GM19468 (cell line): Measurements from ENCODE around the gene TMEM178A.
"Not testable (repeated sequence)": the region's sequence is repeated elsewhere in the genome, so short reads cannot be mapped to it uniquely, and the experiment has no call there.

Source experiments
- ATAC-seq: cut with Tn5 transposase; IDR thresholded peaks from one replicate; pipeline ENCODE4 v1.9.1; 2021; ENCODE audit warnings: mild to moderate bottlenecking, moderate library complexity, moderate number of reproducible peaks; ENCODE audit not compliant: unreplicated experiment; ENCODE audit errors: extremely low read depth

The TMEM178A gene

DNA sequence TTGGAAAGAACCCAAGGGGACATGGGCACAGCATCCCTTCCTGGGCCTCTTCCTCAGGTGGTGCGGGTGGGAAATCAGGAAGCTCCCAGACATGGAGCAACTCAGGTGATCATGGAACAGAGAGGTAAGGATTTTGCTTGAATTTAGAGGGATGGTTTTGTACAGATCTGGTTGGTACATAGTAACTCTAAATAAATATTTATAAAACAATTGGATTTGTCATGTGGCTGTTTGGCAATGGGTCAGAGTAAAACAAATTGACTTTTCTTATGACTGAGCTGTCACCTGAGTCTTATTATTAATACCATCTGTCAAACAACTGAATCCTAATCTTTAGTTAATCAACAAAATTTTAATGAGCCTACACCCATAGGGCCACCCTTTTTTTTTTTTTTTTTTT, 19.4 kb upstream of the TMEM178A start:
- no peak for ATAC-seq

DNA sequence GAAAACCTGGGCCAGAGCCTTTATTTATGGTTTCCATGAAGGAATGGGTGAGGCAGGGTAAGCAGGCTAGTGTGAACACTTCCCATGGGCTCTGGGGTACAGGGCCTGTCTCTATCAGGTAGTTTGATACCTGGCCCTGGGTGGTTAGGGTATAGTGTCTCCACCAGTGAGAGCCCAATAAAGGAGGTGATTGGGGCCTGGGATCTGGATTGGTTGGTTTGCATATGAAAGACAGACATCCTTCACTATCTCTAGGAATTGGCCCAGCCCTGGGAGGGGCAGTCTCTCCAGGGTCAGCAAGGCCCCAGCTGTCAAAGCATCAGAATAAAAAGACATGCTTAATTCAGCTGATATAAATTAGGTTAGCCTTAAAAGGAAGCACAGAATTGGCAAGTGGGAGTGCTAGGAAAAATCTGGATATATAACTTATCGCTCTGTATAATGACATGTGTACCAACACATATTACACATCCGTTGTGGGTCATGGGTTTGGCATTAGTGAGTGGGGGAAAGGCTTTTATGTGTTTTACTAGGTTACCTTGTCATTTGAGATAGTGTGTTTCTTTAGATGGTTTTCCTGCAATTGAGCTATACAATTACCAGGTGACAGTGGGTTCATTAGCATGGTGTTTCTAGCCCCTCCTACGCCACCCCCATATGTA, 18.5 kb upstream of the TMEM178A start:
- ATAC-seq: no peak

- ATAC-seq: no peak
These were observed 17.1 kb upstream of the TMEM178A start for GRCh38 chr2:39648580-39648979.

- ATAC-seq: no peak
These were observed 16.2 kb upstream of the TMEM178A start for GRCh38 chr2:39649511-39649910.

GRCh38 chr2:39650468-39650867, 15.2 kb upstream of the TMEM178A start:
- ATAC-seq: no peak

- ATAC-seq: not testable (repeated sequence)
These were observed 9.5 kb upstream of the TMEM178A start for GRCh38 chr2:39656215-39656614.

GRCh38 chr2:39657287-39657937, 8.3 kb upstream of the TMEM178A start:
- ATAC-seq: no peak

DNA sequence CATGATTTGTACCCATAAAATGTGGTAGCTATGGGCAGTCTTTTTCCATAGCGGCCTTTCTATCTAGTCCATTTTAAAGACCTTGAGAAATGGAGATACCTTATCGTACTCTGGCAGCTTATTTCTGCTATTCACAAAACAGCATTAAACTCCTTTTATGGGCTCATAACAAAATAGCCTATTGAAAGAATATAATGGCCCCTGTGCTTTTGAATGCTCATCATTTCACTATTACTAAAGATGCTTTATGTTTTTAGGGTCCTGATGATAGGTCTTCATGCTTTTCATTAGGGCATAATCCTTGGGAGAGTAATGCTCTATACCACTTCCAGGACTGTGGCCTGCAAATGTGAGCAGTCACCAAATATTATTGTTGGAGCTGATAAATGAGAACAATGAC, 7.3 kb upstream of the TMEM178A start:
- ATAC-seq: no peak

DNA sequence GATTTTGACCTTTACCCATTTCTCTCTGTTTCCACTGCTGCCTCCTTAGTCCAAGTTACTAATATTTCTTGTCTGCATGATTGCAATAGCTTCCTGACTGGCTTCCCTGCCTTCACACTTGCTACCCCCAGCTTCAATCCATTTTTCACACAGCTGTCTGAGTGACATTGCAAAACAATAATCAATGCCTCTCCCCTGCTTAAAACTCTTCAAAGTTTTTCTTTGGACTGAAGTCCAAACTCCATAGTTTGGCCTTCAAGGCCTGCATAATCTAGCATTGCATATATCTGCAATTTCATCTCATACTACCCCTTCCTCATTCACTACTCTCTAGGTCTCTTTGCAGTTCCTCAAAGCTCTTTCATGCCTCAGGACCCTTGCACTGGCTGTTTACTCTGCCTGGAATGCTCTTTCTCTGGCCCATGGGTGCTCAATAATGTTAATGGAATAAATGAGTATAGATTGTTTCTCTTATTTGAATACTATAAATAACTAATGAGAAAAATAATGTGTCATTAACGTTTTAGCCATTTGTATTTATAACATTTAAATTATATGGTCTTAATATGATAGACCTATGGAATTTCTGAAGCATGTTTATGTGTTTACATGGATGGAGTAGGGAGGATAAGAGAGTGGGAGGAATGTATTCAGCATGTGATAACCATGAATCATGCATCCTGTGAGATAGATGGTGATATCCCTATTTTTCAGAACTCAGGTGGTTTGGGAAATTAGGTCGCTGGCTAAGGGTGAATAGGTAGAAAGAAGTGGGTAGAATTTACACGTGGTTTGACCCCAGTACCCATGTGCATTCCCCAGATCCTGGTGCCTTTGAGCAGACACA, 5.7 kb upstream of the TMEM178A start:
- ATAC-seq: no peak

- ATAC-seq: no peak
These were observed 5.0 kb upstream of the TMEM178A start for GRCh38 chr2:39660612-39661236.

GRCh38 chr2:39661826-39662225, 3.9 kb upstream of the TMEM178A start:
- no peak for ATAC-seq

DNA sequence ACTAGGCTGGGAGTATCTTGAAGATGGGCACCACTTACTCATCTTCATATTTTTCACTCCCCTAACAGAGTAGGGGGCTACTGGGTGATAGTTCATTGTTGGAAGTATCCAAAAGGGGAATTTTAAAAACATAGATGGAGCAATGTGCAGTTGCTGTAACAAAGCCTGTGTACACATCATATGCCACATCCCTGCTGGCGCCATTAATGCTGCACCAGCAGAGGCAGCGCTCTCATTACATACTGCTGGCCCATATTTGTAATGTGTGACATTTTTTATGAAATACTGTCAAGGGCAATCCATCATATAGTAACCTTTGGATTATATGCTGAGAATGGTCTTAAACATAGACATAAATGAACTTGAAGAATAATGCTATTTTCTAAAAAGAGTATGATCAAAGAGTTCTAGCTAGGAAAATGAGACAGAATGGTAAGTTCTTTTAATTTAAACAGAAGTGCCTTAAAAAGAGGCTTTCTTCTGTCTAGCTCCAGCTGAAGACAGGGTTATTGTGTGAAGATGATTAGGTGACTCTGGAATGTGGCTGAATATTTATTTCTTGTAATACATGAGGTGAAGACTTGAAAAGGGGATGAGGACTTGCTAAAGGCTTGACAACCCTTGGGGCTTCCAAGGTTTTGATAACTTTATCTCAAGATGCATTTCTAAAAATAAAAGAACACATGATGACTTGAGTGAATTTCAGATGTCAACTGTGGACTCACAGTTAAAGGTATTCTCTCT, 2.4 kb upstream of the TMEM178A start:
- no peak for ATAC-seq

DNA sequence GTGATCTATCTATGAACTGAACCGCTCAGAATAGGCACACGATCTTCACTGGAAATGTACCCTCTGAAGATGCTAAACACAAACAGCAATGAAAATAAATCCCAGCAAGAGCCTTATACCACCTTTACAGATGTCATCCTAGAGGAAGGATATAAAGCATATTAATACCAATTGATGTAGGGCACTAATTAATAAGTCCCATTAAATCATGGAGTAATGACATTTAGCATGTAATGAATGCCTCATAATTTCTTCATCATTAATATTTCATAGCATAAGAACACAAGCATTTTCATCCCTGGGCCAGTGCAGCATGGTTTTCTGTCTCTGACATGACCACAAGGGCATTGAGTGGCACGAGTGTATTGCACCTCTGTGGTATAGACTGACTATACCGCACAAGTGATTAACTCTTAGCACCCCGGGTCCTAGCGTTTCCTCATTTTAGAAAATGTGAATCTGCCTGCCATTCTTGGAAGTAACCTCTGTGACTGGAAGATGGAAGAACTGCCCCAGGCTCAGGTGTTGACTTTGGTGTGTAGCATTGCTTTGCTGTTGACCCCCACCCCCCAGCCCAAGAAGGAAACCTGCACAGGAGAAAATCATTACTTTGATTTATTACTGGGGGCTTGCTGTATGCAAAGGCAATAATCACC, 1.4 kb upstream of the TMEM178A start:
- ATAC-seq: no peak

- no peak for ATAC-seq
These were observed 677 bp upstream of the TMEM178A start for GRCh38 chr2:39664888-39665591.

GRCh38 chr2:39666491-39667101, 879 bp downstream of the TMEM178A start:
- ATAC-seq: no peak

GRCh38 chr2:39667104-39667885, 1.6 kb downstream of the TMEM178A start:
- no peak for ATAC-seq

DNA sequence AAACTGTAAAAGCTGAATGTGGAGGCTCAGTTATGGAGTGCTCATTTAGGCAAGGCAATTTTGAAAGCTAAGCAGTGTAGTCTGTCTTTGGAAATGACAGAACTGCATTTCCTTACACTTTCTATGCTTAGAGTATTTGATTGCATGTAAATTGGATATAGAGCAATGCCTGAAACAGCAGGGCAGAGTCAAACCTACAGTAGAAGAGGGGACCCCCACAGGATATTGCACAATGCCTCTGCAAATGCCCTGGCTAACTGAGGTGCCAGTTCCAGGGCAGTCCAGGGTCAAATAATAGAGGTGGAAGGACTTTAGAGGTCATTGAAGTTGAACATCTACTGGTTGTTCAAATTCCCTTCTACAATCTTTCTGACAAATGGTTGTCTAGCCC, 2.2 kb downstream of the TMEM178A start:
- ATAC-seq: no peak

- no peak for ATAC-seq
These were observed 2.9 kb downstream of the TMEM178A start for GRCh38 chr2:39668576-39669080.
